WTC11 (cell line): ENCODE data around the gene OSBPL9.

Source experiments
- GABPB1 ChIP-seq: sonication (generic); formaldehyde crosslinking; IDR thresholded peaks from 2 replicates; pipeline ENCODE4 v1.8.1; 2023; ENCODE audit warnings: mild to moderate bottlenecking, missing genetic modification reagents
- NR2C2 ChIP-seq: sonication (generic); formaldehyde crosslinking; IDR thresholded peaks from 2 replicates; pipeline ENCODE4 v1.8.0; 2022; ENCODE audit warnings: mild to moderate bottlenecking, missing genetic modification reagents
- NR3C1 ChIP-seq: sonication (generic); formaldehyde crosslinking; conservative IDR thresholded peaks from 2 replicates; pipeline ENCODE4 v1.8.1; 2023; ENCODE audit warnings: low read depth, mild to moderate bottlenecking, missing genetic modification reagents
- TEAD4 ChIP-seq: sonication (generic); formaldehyde crosslinking; IDR thresholded peaks from 2 replicates; pipeline ENCODE4 v1.8.0; 2022; ENCODE audit warnings: mild to moderate bottlenecking, missing genetic modification reagents
- TF ChIP-seq, protein P1 (sequence below): fragments of 200-600 bp; IDR thresholded peaks from 2 replicates; pipeline ENCODE4 v1.8.0; 2022; ENCODE audit warnings: antibody characterized with exemption

DNA sequence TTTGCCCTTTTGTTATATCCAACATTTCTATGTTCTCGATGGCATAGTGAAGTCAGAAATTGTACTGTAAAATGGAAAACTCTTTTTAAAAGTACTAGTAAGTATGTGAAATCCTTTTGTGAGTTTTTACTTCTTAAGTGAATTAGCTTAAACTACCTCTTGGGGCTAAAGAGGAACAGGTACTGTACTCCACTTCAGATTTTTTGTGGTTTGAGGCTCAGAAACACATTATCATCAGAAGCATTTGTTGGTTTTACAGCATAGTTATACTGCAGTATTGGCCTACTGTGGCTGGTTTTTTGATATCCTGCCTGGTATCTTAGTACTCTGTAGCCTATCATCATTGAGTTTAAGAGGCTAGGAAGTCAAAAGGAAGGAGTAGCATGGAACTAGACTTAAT, 144.5 kb downstream of the OSBPL9 start:
- TF ChIP-seq, protein P1, sequence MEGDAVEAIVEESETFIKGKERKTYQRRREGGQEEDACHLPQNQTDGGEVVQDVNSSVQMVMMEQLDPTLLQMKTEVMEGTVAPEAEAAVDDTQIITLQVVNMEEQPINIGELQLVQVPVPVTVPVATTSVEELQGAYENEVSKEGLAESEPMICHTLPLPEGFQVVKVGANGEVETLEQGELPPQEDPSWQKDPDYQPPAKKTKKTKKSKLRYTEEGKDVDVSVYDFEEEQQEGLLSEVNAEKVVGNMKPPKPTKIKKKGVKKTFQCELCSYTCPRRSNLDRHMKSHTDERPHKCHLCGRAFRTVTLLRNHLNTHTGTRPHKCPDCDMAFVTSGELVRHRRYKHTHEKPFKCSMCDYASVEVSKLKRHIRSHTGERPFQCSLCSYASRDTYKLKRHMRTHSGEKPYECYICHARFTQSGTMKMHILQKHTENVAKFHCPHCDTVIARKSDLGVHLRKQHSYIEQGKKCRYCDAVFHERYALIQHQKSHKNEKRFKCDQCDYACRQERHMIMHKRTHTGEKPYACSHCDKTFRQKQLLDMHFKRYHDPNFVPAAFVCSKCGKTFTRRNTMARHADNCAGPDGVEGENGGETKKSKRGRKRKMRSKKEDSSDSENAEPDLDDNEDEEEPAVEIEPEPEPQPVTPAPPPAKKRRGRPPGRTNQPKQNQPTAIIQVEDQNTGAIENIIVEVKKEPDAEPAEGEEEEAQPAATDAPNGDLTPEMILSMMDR, result no peak
- TF ChIP-seq NR2C2 (CRISPR knock-in tag), result no peak
- no peak for TF ChIP-seq GABPB1 (CRISPR knock-in tag)
- TF ChIP-seq NR3C1, result no peak
- no peak for TF ChIP-seq TEAD4 (CRISPR knock-in tag)
